Stimulated activated CD4-positive, alpha-beta T cell treated with anti-CD3 and anti-CD28 coated beads, Interleukin-4, amount 100 ng/mL, for 4 hours (primary cell): ENCODE results near the gene ZP1.
"Not testable (repeated sequence)": the region's sequence is repeated elsewhere in the genome, so short reads cannot be mapped to it uniquely, and the experiment has no call there.

ENCODE experiments used
- DNase-seq, 2 experiments: peaks; one replicate each; pipeline ENCODE4 v3.0.0-alpha.2; 2020

Gene ZP1

GRCh38 chr11:60878245-60879101, 11.1 kb downstream of the ZP1 start:
- no peak for DNase-seq

- no peak for DNase-seq
These were observed 11.8 kb downstream of the ZP1 start for GRCh38 chr11:60879104-60879503.

- DNase-seq = no peak
These were observed 12.7 kb downstream of the ZP1 start for GRCh38 chr11:60879971-60880588.

GRCh38 chr11:60880643-60881282, 13.4 kb downstream of the ZP1 start:
- no peak for DNase-seq

GRCh38 chr11:60887556-60887955, 20.2 kb downstream of the ZP1 start:
- peak in 1 of 2 experiments; percentile 16 for DNase-seq

GRCh38 chr11:60889869-60890311, 22.5 kb downstream of the ZP1 start:
- no peak for DNase-seq

GRCh38 chr11:60890696-60891095, 23.4 kb downstream of the ZP1 start:
- no peak for DNase-seq

- no peak for DNase-seq
These were observed 23.9 kb downstream of the ZP1 start for GRCh38 chr11:60891103-60891741.

- DNase-seq = no peak
These were observed 28.3 kb downstream of the ZP1 start for GRCh38 chr11:60895687-60896086.

GRCh38 chr11:60897496-60897895, 30.2 kb downstream of the ZP1 start:
- DNase-seq = no peak

GRCh38 chr11:60899046-60899936, 31.9 kb downstream of the ZP1 start:
- DNase-seq = no peak

- no peak for DNase-seq
These were observed 32.6 kb downstream of the ZP1 start for GRCh38 chr11:60899977-60900376.

- no peak for DNase-seq
These were observed 33.5 kb downstream of the ZP1 start for GRCh38 chr11:60900673-60901404.

- DNase-seq = no peak
These were observed 35.3 kb downstream of the ZP1 start for GRCh38 chr11:60902625-60903024.

- no peak for DNase-seq
These were observed 37.7 kb downstream of the ZP1 start for GRCh38 chr11:60905047-60905446.

- DNase-seq = peak in 1 of 2 experiments; percentile 22
These were observed 38.3 kb downstream of the ZP1 start for GRCh38 chr11:60905551-60906113.

GRCh38 chr11:60906132-60906972, 39.0 kb downstream of the ZP1 start, which contains the start of gene PRPF19:
Gene PRPF19, minus strand, starts transcription at chr11:60906585. Its CDS starts 203 bp downstream, at chr11:60906382.
- DNase-seq = peak; percentile 97 to 98

- DNase-seq = no peak
These were observed 41.5 kb downstream of the ZP1 start for GRCh38 chr11:60908803-60909202.

GRCh38 chr11:60909680-60910280, 42.4 kb downstream of the ZP1 start:
- not testable (repeated sequence) for DNase-seq

GRCh38 chr11:60910281-60910687, 42.9 kb downstream of the ZP1 start:
- DNase-seq = no peak
